ENCODE results near the gene SPN. TPM values are rescaled to one million over a fixed set of nuclear protein-coding genes. Genes with fewer than 3 reads are reported as not detected.

The SPN gene
- total and polyA plus RNA-seq, 9 of the 15 experiments (the other 6 are each of a cell fraction or from before 2014, with no cell fraction given), result 24.3 to 225 (median 79.4) TPM

GRCh38 chr16:29710227-29711219, 47.5 kb downstream of the SPN start (continued):
- TF ChIP-seq ZHX1 (conservative IDR thresholded peaks at IDR 0.05; ENCODE audit: low read length) (no peak), KDM1A (IDR thresholded peaks at IDR 0.05) (peak; percentile 73 to 75), EWSR1 (IDR thresholded peaks at IDR 0.05; ENCODE audit: borderline replicate concordance, low read depth, partially characterized antibody) (no peak), NR2C2 (CRISPR knock-in tag; IDR thresholded peaks at IDR 0.05) (no peak), NR2C2 (tag; IDR thresholded peaks at IDR 0.05) (peak; percentile 45), MNT (conservative IDR thresholded peaks at IDR 0.05) (peak; percentile 91), ZMIZ1 (IDR thresholded peaks at IDR 0.05; ENCODE audit: low read depth in 2 of 2, low read length in 2 of 2) (no peak), ZEB2 (IDR thresholded peaks at IDR 0.05) (no peak), NFIX (CRISPR knock-in tag; IDR thresholded peaks at IDR 0.05; ENCODE audit: low read depth) (no peak), NFRKB (IDR thresholded peaks at IDR 0.05; ENCODE audit: low read depth) (no peak), LCOR (CRISPR knock-in tag; IDR thresholded peaks at IDR 0.05) (no peak), BDP1 (IDR thresholded peaks at IDR 0.05; ENCODE audit: insufficient read depth, insufficient read length) (no peak), ZNF274 (IDR thresholded peaks at IDR 0.05; ENCODE audit: borderline replicate concordance, low read depth, low read length) (no peak), ZNF583 (CRISPR knock-in tag; IDR thresholded peaks at IDR 0.05) (no peak), ZKSCAN3 (CRISPR knock-in tag; IDR thresholded peaks at IDR 0.05) (no peak), HNRNPLL (IDR thresholded peaks at IDR 0.05; ENCODE audit: low read depth, low read length, poor library complexity, severe bottlenecking) (peak; percentile 49), ZFP91 (CRISPR knock-in tag; IDR thresholded peaks at IDR 0.05) (0 out of 2 replicates have a peak, but pooled peaks have one; percentile 38)
